NB4 (cell line): ENCODE results near the gene ZFP91.

Experiments used
- MYC ChIP-seq: IDR thresholded peaks from 2 replicates; pipeline ENCODE4 v1.6.1; 2011; ENCODE audit warnings: low read depth, low read length
- POLR2A ChIP-seq: IDR thresholded peaks from 2 replicates; pipeline ENCODE4 v1.6.1; 2011; ENCODE audit warnings: mild to moderate bottlenecking; ENCODE audit not compliant: insufficient read length; ENCODE audit errors: extremely low read depth
- TF ChIP-seq, protein P1 (sequence below): IDR thresholded peaks from one replicate; pipeline ENCODE4 v1.5.1; 2012; ENCODE audit warnings: low read depth, low read length
- TF ChIP-seq, protein P2 (sequence below): IDR thresholded peaks from 2 replicates; pipeline ENCODE4 v1.6.1; 2011; ENCODE audit warnings: low read depth, low read length

DNA sequence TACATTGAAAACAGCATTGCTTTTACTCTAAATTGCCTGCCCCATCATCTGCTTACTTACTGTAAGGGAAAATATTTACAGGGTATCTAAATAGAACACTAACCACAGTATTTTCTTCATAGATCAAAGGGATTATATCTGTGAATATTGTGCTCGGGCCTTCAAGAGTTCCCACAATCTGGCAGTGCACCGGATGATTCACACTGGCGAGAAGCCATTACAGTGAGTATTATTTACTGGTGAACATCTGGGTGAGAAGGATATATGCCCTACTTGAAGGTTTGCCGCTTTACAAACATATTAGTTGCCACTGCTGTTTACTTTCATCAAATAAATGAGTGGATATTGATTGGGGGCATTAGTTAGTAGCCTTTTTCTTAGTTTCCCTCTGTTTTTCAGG lies 37.7 kb downstream of the ZFP91 start:
- TF ChIP-seq, protein P1, sequence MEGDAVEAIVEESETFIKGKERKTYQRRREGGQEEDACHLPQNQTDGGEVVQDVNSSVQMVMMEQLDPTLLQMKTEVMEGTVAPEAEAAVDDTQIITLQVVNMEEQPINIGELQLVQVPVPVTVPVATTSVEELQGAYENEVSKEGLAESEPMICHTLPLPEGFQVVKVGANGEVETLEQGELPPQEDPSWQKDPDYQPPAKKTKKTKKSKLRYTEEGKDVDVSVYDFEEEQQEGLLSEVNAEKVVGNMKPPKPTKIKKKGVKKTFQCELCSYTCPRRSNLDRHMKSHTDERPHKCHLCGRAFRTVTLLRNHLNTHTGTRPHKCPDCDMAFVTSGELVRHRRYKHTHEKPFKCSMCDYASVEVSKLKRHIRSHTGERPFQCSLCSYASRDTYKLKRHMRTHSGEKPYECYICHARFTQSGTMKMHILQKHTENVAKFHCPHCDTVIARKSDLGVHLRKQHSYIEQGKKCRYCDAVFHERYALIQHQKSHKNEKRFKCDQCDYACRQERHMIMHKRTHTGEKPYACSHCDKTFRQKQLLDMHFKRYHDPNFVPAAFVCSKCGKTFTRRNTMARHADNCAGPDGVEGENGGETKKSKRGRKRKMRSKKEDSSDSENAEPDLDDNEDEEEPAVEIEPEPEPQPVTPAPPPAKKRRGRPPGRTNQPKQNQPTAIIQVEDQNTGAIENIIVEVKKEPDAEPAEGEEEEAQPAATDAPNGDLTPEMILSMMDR, result no peak
- TF ChIP-seq, protein P2, sequence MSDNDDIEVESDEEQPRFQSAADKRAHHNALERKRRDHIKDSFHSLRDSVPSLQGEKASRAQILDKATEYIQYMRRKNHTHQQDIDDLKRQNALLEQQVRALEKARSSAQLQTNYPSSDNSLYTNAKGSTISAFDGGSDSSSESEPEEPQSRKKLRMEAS, result no peak
- TF ChIP-seq MYC, result no peak
- no peak for TF ChIP-seq POLR2A
